HepG2 (cell line): Measurements from ENCODE around the gene ATP11A. TPM values are rescaled to one million over a fixed set of nuclear protein-coding genes. Genes with fewer than 3 reads are reported as not detected.

Experiments used
- ATAC-seq: fragments of 200-7000 bp; cut with Tn5 transposase; 3 replicates; pipeline ENCODE4 v1.9.1; 2020; ENCODE audit warnings: mild to moderate bottlenecking, moderate library complexity
- BruUV-seq: library from RNA; stranded (reverse); fragments of 400-500 nt; replicated peaks from 2 replicates; lab custom pipeline; 2021; lab: Mats Ljungman, UMichigan
- CTCF ChIA-PET: fragments of 300-600 bp; formaldehyde crosslinking; extraction: SDS; loops from one replicate; lab custom pipeline; 2021; ENCODE audit warnings: low total read pairs, inconsistent platforms, low intra/inter-chr PET ratio; lab: Yijun Ruan, JAX
- POLR2A ChIA-PET: fragments of 350-600 bp; sonication (Branson Sonifier 250); formaldehyde crosslinking; loops from one replicate; lab custom pipeline; 2020; ENCODE audit warnings: antibody characterized with exemption, inconsistent platforms; lab: Yijun Ruan, JAX
- DNase-seq: peaks from one replicate; pipeline ENCODE4 v3.0.0-alpha.2; 2015; ENCODE audit warnings: low spot score
- FAIRE-seq: peaks from 3 replicates; lab custom pipeline; 2011; peaks lifted over from hg19 to GRCh38; lab: Jason Lieb, UNC
- H2AFZ ChIP-seq: one replicate; pipeline ENCODE4 v1.6.1; 2011; ENCODE audit warnings: low read length, inconsistent platforms
- H3K27ac ChIP-seq: fragments of 300-600 bp; 3 replicates; pipeline ENCODE4 v1.8.0; 2011; ENCODE audit warnings: mixed run types, mild to moderate bottlenecking, mixed read lengths, low read length, inconsistent platforms; ENCODE audit not compliant: insufficient read depth; ENCODE audit errors: extremely low read length
- H3K27me3 ChIP-seq, 2 experiments: fragments of 200-600 bp in 1 of 2; 2 replicates in 1 of 2; 3 replicates in 1 of 2; pipeline versions ENCODE4 v1.6.0 to v1.8.0; 2011; ENCODE audit warnings: low read length in 2 of 2, mild to moderate bottlenecking in 2 of 2, moderate library complexity in 2 of 2, inconsistent platforms in 1 of 2; ENCODE audit not compliant: insufficient read depth in 2 of 2, control insufficient read depth in 1 of 2
- H3K36me3 ChIP-seq, 2 experiments: fragments of 200-600 bp in 1 of 2; replicated peaks in 1 of 2; 2 replicates in 1 of 2; 3 replicates in 1 of 2; pipeline versions ENCODE4 v1.5.1 to v1.8.0; 2011; ENCODE audit warnings: low read length in 2 of 2, inconsistent platforms in 1 of 2; ENCODE audit not compliant: insufficient read depth in 2 of 2, control insufficient read depth in 1 of 2
- H3K4me1 ChIP-seq: 2 replicates; pipeline ENCODE4 v1.5.1; 2012; ENCODE audit warnings: low read length, inconsistent platforms; ENCODE audit not compliant: insufficient read depth
- H3K4me2 ChIP-seq: 2 replicates; pipeline ENCODE4 v1.6.0; 2011; ENCODE audit warnings: low read depth, low read length, inconsistent platforms
- H3K4me3 ChIP-seq, 3 experiments: fragments of 200-600 bp in 1 of 3; sonication (generic), shearing (Covaris generic) in 1 of 3; replicated peaks in 1 of 3; 2 replicates each; pipeline ENCODE4 v1.5.1; 2011 to 2016; ENCODE audit warnings: low read length in 3 of 3, inconsistent platforms in 2 of 3, low read depth in 2 of 3, mild to moderate bottlenecking in 2 of 3, control low read depth in 1 of 3, mixed read lengths in 1 of 3; ENCODE audit not compliant: insufficient read depth in 1 of 3
- H3K79me2 ChIP-seq: one replicate; pipeline ENCODE4 v1.6.1; 2011; ENCODE audit warnings: low read length, inconsistent platforms; ENCODE audit not compliant: insufficient read depth
- H3K9ac ChIP-seq: 2 replicates; pipeline ENCODE4 v1.6.0; 2011; ENCODE audit warnings: mild to moderate bottlenecking, low read depth, low read length, inconsistent platforms; ENCODE audit not compliant: insufficient read depth
- H3K9me3 ChIP-seq: 2 replicates; pipeline ENCODE4 v1.5.1; 2012; ENCODE audit warnings: mild to moderate bottlenecking, low read length
- H4K20me1 ChIP-seq: 2 replicates; pipeline ENCODE4 v1.6.0; 2011; ENCODE audit warnings: inconsistent platforms, mild to moderate bottlenecking, low read length, moderate library complexity; ENCODE audit not compliant: insufficient read depth
- DMTF1 ChIP-seq: sonication (generic); formaldehyde crosslinking; IDR thresholded peaks from 2 replicates; pipeline ENCODE4 v1.4.0; 2020; ENCODE audit warnings: mild to moderate bottlenecking, missing genetic modification reagents
- HMGXB4 ChIP-seq, 2 experiments: sonication (generic) in 1 of 2; formaldehyde crosslinking in 1 of 2; IDR thresholded peaks; 2 replicates each; pipeline versions ENCODE4 v1.4.0 to v1.6.1; 2018 to 2020; ENCODE audit warnings: missing genetic modification reagents in 2 of 2, borderline replicate concordance in 1 of 2, low read depth in 1 of 2, mild to moderate bottlenecking in 1 of 2, missing biosample characterization in 1 of 2
- HNF1B ChIP-seq: sonication (generic); formaldehyde crosslinking; IDR thresholded peaks from 2 replicates; pipeline ENCODE4 v1.5.1; 2020; ENCODE audit warnings: mild to moderate bottlenecking, moderate library complexity, missing genetic modification reagents
- IRF2 ChIP-seq: IDR thresholded peaks from 2 replicates; pipeline ENCODE4 v1.6.1; 2018; ENCODE audit warnings: missing genetic modification reagents, missing compliant biosample characterization
- KLF6 ChIP-seq: IDR thresholded peaks from 2 replicates; pipeline ENCODE4 v1.8.0; 2016; ENCODE audit warnings: missing biosample characterization, missing genetic modification reagents
- MEIS1 ChIP-seq: sonication (generic); formaldehyde crosslinking; IDR thresholded peaks from 2 replicates; pipeline ENCODE4 v1.9.0; 2021; ENCODE audit warnings: mild to moderate bottlenecking, missing genetic modification reagents, moderate library complexity, borderline replicate concordance
- PHF8 ChIP-seq: sonication (generic); formaldehyde crosslinking; IDR thresholded peaks from 2 replicates; pipeline ENCODE4 v1.5.0; 2020; ENCODE audit warnings: missing genetic modification reagents
- POLR2A ChIP-seq, 2 experiments: IDR thresholded peaks; 2 replicates each; pipeline ENCODE4 v1.6.1; 2011; ENCODE audit warnings: low read depth in 2 of 2, low read length in 2 of 2, mild to moderate bottlenecking in 1 of 2, moderate library complexity in 1 of 2; ENCODE audit not compliant: insufficient read depth in 1 of 2
- POLR2G ChIP-seq: fragments of 200-400 bp; formaldehyde crosslinking; IDR thresholded peaks from 2 replicates; pipeline ENCODE4 v1.6.1; 2018; ENCODE audit warnings: mild to moderate bottlenecking, low read depth, low read length, moderate library complexity
- RBM22 ChIP-seq: fragments of 200-400 bp; formaldehyde crosslinking; optimal IDR thresholded peaks from 2 replicates; pipeline ENCODE3; 2017; ENCODE audit warnings: mild to moderate bottlenecking, low read length, moderate library complexity
- TBP ChIP-seq: sonication (generic); formaldehyde crosslinking; IDR thresholded peaks from 2 replicates; pipeline ENCODE4 v1.5.0; 2020; ENCODE audit warnings: missing genetic modification reagents
- ZHX1 ChIP-seq: sonication (generic); formaldehyde crosslinking; IDR thresholded peaks from 2 replicates; pipeline ENCODE4 v1.8.1; 2022; ENCODE audit warnings: low read depth, mild to moderate bottlenecking, missing genetic modification reagents
- ZNF580 ChIP-seq: IDR thresholded peaks from 2 replicates; pipeline ENCODE4 v1.6.1; 2016; ENCODE audit warnings: low read depth, borderline replicate concordance
- ZSCAN31 ChIP-seq: sonication (generic); formaldehyde crosslinking; IDR thresholded peaks from 2 replicates; pipeline ENCODE4 v1.5.0; 2020; ENCODE audit warnings: low read depth, mild to moderate bottlenecking, missing genetic modification reagents
- WGBS: methylation state at CpG from one replicate; pipeline ENCODE4 v1.1.6; 2017; ENCODE audit warnings: low lambda C conversion rate; 5-methylcytosine and 5-hydroxymethylcytosine counted together
- in situ Hi-C: cut with HindIII; loops from 2 replicates; pipeline ENCODE4 v1.10.0; 2017; ENCODE audit warnings: low pct_unique_long_range_greater_than_20kb; ENCODE audit not compliant: extremely low pct_ligation_motif_present
- intact Hi-C: fragments of 100-400 bp; cut with micrococcal nuclease; formaldehyde crosslinking; loops from one replicate; pipeline ENCODE4 v1.10.0; 2022; ENCODE audit not compliant: unreplicated experiment
- polyA plus RNA-seq, 8 experiments: library from polyadenylated mRNA; depleted of rRNA in 3 of 8; stranded (reverse) in 7 of 8; unstranded in 1 of 8; fragments of >200 nt; fragmentation: Illumina TruSeq in 4 of 8; extraction: Trizol in 4 of 8; gene quantifications; 2 replicates each; pipeline versions ENCODE4 v1.2.1 to v1.2.3, GENCODE V29; 2011 to 2016; ENCODE audit warnings: low read depth in 4 of 8, missing spikeins in 1 of 8, mixed read lengths in 1 of 8; ENCODE audit not compliant: insufficient read depth in 1 of 8
- total RNA-seq, 5 experiments: library from RNA; depleted of rRNA; stranded (reverse); fragments of >200 nt; fragmentation: Illumina TruSeq; extraction: Trizol; gene quantifications; 2 replicates each; pipeline ENCODE4 v1.2.3, GENCODE V29; 2016; ENCODE audit warnings: low read depth in 1 of 5

The ATP11A gene
- total and polyA plus RNA-seq, 2 of the 13 experiments (the other 11 are each of a cell fraction or from before 2014, with no cell fraction given) = 18.4 to 20.1 TPM

- intact Hi-C loops (loop anchor here (1.0 kb wide), 2 partner anchors 235 to 258 kb away; no protein-coding TSS in a partner anchor), in situ Hi-C loops (loop anchor here (5.0 kb wide), 1 partner anchor 238 kb away; no protein-coding TSS in a partner anchor)
- Histone ChIP-seq H3K4me1 (peaks cover 6% of the 10 kb centered on the region; the same call in 1 of the 2 replicates), H3K36me3 (peaks cover 27 to 63% of the 10 kb centered on the region in 2 experiments), H3K27ac (no peak overlapping the region), H3K9me3 (no peaks in the 10 kb centered on the region), H3K4me2 (no peak overlapping the region), H3K4me3 (no peak overlapping the region), H2AFZ (no peak overlapping the region), H3K27me3 (no peaks in the 10 kb centered on the region), H3K9ac (no peak overlapping the region), H4K20me1 (no peaks in the 10 kb centered on the region), H3K79me2 (no peaks in the 10 kb centered on the region)
- ATAC-seq (no peak), DNase-seq (no peak), FAIRE-seq (no peak)
- CTCF ChIA-PET = interaction anchor here (1.4 kb wide), 1 partner anchor 234 kb away, joined by 7 read pairs; no protein-coding TSS in a partner anchor
- POLR2A ChIA-PET = no interaction called here
- BruUV-seq = no TSS peak
- WGBS = 88% methylated on average over 11 of the region's 19 CpGs
- TF ChIP-seq HMGXB4 (CRISPR knock-in tag; IDR thresholded peaks at IDR 0.05; ENCODE audit: borderline replicate concordance in 1 of 2, low read depth in 1 of 2) (0 out of 4 replicates have a peak, but pooled peaks of 1 of the 2 experiments have one; percentile 2), POLR2A (IDR thresholded peaks at IDR 0.05; ENCODE audit: insufficient read depth in 1 of 2, low read depth in 2 of 2, low read length in 2 of 2) (0 out of 4 replicates have a peak, but pooled peaks of 1 of the 2 experiments have one; percentile 8), KLF6 (CRISPR knock-in tag) (no peak), MEIS1 (CRISPR knock-in tag) (no peak), IRF2 (CRISPR knock-in tag) (peak; percentile 21; the same call in 1 of the 2 replicates), TBP (no peak), PHF8 (CRISPR knock-in tag) (0 out of 2 replicates have a peak, but pooled peaks have one; percentile 20), ZSCAN31 (CRISPR knock-in tag) (no peak), ZNF580 (CRISPR knock-in tag) (no peak), RBM22 (peak; percentile 40), HNF1B (CRISPR knock-in tag) (0 out of 2 replicates have a peak, but pooled peaks have one; percentile 3), DMTF1 (CRISPR knock-in tag) (no peak), POLR2G (peak; percentile 16; the same call in 1 of the 2 replicates), ZHX1 (CRISPR knock-in tag) (no peak)
These were observed 185.0 kb downstream of the ATP11A start for GRCh38 chr13:112874751-112875300.
